Peyer's patch (tissue), 4 donors: ENCODE results near the gene CAMK2N1. TPM values are rescaled to one million over a fixed set of nuclear protein-coding genes. Genes with fewer than 3 reads are reported as not detected.

Experiments
- DNase-seq, 3 donors: peaks; one replicate each; pipeline ENCODE4 v3.0.0-alpha.2; 2017 to 2019
- H3K27ac ChIP-seq, 4 donors: fragments of 200-600 bp; sonication (generic); one replicate each; pipeline ENCODE4 v1.5.1; 2016 to 2019
- H3K27me3 ChIP-seq, 2 donors: fragments of 200-600 bp; sonication (generic); one replicate each; pipeline ENCODE4 v1.5.1; 2019
- H3K36me3 ChIP-seq, 3 donors: fragments of 200-600 bp; sonication (generic); one replicate each; pipeline ENCODE4 v1.5.1; 2016 to 2019
- H3K4me1 ChIP-seq, 4 donors: fragments of 200-600 bp; sonication (generic); one replicate each; pipeline ENCODE4 v1.5.1; 2016 to 2019
- H3K4me3 ChIP-seq, 4 donors: fragments of 200-600 bp; sonication (generic); 1 replicate in 3 of 4; 2 replicates in 1 of 4; pipeline ENCODE4 v1.5.1; 2016 to 2019; ENCODE audit warnings: mild to moderate bottlenecking in 1 of 4
- H3K9me3 ChIP-seq, 4 donors: fragments of 200-600 bp; sonication (generic); one replicate each; pipeline ENCODE4 v1.5.1; 2016 to 2019; ENCODE audit warnings: mild to moderate bottlenecking in 1 of 4
- POLR2A ChIP-seq, 2 donors: fragments of 450-650 bp; IDR thresholded peaks; one replicate each; pipeline ENCODE4 v1.5.1; 2017; ENCODE audit warnings: antibody characterized with exemption in 2 of 2, mild to moderate bottlenecking in 2 of 2, moderate library complexity in 2 of 2
- total RNA-seq, 4 donors: library from RNA; depleted of rRNA; stranded (reverse); fragments of >200 nt; gene quantifications; one replicate each; pipeline ENCODE4 v1.1.0, GENCODE V29; 2016
- TF ChIP-seq, protein P1 (sequence below), 6 experiments: fragments of 450-650 bp in 4 of 6; fragments of 200-600 bp in 2 of 6; sonication (generic) in 1 of 6; IDR thresholded peaks; one replicate each; pipeline ENCODE4 v1.5.1; 2017 to 2019; ENCODE audit warnings: antibody characterized with exemption in 6 of 6, mild to moderate bottlenecking in 3 of 6, moderate library complexity in 1 of 6

Gene CAMK2N1
- total RNA-seq, 4 donors from 2014 or later, result 18.2 to 89.7 (median 75.1) TPM

DNA sequence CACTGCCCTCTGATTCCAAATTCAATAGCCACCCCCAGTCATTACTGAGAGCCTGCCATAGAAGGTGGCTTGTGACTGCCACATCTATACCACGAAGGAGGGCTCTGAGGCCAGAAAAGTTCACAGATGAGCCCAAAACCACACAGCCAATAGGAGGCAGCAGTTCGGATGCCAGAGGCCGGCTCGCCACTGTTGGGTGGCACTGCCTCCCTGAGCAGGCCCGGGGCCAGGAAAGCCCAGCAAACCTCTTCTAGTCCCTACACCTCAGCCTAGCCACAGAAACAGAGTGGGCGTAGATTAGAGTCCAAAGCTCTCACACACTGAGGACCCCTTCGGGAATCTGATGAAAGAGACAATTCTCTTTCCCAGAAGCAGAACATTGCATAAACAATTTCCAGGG is 5.9 kb upstream of the CAMK2N1 start:
- Histone ChIP-seq H3K27me3 (no peaks in the 10 kb centered on the region), H3K4me1 (peaks cover 0 to 26% (median 6%) of the 10 kb centered on the region in 4 donors), H3K27ac (no peak overlapping the region), H3K4me3 (no peak overlapping the region), H3K36me3 (no peaks in the 10 kb centered on the region), H3K9me3 (no peaks in the 10 kb centered on the region)
- no peak for TF ChIP-seq POLR2A (IDR thresholded peaks at IDR 0.05)
- TF ChIP-seq, protein P1, sequence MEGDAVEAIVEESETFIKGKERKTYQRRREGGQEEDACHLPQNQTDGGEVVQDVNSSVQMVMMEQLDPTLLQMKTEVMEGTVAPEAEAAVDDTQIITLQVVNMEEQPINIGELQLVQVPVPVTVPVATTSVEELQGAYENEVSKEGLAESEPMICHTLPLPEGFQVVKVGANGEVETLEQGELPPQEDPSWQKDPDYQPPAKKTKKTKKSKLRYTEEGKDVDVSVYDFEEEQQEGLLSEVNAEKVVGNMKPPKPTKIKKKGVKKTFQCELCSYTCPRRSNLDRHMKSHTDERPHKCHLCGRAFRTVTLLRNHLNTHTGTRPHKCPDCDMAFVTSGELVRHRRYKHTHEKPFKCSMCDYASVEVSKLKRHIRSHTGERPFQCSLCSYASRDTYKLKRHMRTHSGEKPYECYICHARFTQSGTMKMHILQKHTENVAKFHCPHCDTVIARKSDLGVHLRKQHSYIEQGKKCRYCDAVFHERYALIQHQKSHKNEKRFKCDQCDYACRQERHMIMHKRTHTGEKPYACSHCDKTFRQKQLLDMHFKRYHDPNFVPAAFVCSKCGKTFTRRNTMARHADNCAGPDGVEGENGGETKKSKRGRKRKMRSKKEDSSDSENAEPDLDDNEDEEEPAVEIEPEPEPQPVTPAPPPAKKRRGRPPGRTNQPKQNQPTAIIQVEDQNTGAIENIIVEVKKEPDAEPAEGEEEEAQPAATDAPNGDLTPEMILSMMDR (IDR thresholded peaks at IDR 0.05), result no peak
- no peak for DNase-seq

DNA sequence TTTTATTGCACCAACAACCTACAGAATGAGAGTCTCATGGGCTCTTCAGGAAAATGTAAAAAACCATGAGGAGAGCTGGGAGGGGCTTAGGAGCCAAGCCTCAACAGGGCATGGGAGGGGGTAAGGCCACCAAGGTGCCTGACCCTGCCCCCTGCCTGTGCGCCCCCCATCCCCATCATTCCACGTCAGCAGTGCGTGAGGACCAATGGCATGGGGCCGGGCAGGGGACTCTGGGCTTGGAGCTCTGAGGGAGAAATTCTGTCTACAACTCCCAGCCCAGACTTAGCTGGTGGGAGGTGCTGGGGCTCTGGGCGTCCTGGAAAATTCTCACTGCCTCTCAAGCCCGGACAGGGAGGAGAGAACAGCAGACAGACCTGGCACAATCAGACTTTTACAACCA is 5.2 kb upstream of the CAMK2N1 start:
- Histone ChIP-seq H3K36me3 (no peaks in the 10 kb centered on the region), H3K27ac (no peak overlapping the region), H3K27me3 (no peaks in the 10 kb centered on the region), H3K4me1 (peaks cover 0 to 27% (median 10%) of the 10 kb centered on the region in 4 donors), H3K9me3 (no peaks in the 10 kb centered on the region), H3K4me3 (no peak overlapping the region)
- TF ChIP-seq, protein P1 (IDR thresholded peaks at IDR 0.05), result no peak
- DNase-seq, result no peak

DNA sequence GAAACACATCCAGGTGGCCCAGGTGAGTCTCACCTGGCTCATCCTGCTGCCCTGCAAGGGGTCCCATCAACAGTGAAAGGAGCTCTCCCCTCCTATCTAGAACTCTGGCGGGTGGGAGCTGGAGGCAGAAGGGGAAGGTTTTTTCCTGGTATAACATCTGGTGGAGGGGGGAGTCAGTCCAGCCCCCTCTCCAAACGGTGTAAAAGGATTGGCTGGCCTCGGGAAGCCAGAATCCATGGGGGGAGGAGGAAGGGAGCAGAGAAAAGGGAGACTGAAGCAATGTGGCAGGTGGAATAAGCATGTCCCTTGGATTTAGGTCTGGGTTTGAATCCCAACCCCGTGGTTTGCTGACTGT is 1.2 kb upstream of the CAMK2N1 start:
- TF ChIP-seq, protein P1 (IDR thresholded peaks at IDR 0.05), result no peak
- TF ChIP-seq POLR2A (IDR thresholded peaks at IDR 0.05), result no peak
- DNase-seq, result no peak
- no peaks in the 10 kb centered on the region for H3K27me3 ChIP-seq
- no peaks in the 10 kb centered on the region for H3K36me3 ChIP-seq
- H3K4me3 ChIP-seq, result peak overlapping the region in 3 of 4 donors; percentile 55 to 92 (median 74)
- H3K27ac ChIP-seq, result peak overlapping the region in 3 of 4 donors; percentile 90 to 100 (median 95)
- no peaks in the 10 kb centered on the region for H3K9me3 ChIP-seq
- H3K4me1 ChIP-seq, result peaks cover 0 to 37% (median 12%) of the 10 kb centered on the region in 4 donors

DNA sequence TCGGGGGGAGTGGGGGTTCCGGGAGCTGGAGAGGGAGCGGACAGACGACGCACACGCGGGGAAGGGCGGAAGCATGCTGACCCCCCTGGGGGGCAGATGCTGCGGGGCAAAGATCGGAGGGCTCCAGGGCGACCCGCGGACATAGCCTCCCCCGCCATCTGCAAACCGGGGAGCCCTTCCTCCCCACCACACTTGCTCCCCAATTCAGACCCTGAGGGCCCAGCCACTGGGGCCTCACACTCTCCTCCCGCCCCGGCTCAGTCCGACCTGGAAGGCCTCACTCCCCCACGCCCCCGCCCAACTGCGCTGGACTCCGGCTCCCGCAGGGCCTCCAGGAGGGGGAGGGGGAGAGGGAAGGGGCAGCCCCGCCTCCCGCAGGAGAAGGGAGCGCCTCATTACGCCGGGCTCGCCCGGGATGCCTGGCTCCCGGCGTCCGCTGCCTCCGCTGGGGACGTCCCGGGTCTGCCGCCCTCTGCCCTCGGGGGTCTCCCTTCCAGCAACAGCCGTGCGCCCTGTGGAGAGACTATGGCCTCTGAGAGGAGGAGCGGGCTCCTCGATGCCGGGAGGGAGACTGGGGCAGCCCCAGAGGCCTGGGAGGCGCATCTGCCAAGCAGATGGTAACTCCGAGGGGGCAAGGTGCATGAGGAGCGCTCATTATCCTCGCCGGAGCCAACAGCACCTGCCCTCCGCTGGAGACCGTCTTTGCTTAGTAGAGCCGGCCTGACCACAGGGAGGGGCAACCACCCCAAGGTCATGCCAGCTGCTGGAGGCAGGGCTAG is 636 bp upstream of the CAMK2N1 start:
- no peaks in the 10 kb centered on the region for H3K36me3 ChIP-seq
- H3K4me3 ChIP-seq, result peak overlapping the region; percentile 55 to 92 (median 70)
- H3K27me3 ChIP-seq, result no peaks in the 10 kb centered on the region
- peak in 2 of 3 donors; percentile 89 to 94 for DNase-seq
- H3K4me1 ChIP-seq, result peaks cover 0 to 43% (median 12%) of the 10 kb centered on the region in 4 donors
- TF ChIP-seq, protein P1 (IDR thresholded peaks at IDR 0.05), result peak in 1 of 6 experiments; percentile 7
- peak; percentile 62 to 65 for TF ChIP-seq POLR2A (IDR thresholded peaks at IDR 0.05)
- peak overlapping the region; percentile 55 to 100 (median 92) for H3K27ac ChIP-seq
- H3K9me3 ChIP-seq, result no peaks in the 10 kb centered on the region

DNA sequence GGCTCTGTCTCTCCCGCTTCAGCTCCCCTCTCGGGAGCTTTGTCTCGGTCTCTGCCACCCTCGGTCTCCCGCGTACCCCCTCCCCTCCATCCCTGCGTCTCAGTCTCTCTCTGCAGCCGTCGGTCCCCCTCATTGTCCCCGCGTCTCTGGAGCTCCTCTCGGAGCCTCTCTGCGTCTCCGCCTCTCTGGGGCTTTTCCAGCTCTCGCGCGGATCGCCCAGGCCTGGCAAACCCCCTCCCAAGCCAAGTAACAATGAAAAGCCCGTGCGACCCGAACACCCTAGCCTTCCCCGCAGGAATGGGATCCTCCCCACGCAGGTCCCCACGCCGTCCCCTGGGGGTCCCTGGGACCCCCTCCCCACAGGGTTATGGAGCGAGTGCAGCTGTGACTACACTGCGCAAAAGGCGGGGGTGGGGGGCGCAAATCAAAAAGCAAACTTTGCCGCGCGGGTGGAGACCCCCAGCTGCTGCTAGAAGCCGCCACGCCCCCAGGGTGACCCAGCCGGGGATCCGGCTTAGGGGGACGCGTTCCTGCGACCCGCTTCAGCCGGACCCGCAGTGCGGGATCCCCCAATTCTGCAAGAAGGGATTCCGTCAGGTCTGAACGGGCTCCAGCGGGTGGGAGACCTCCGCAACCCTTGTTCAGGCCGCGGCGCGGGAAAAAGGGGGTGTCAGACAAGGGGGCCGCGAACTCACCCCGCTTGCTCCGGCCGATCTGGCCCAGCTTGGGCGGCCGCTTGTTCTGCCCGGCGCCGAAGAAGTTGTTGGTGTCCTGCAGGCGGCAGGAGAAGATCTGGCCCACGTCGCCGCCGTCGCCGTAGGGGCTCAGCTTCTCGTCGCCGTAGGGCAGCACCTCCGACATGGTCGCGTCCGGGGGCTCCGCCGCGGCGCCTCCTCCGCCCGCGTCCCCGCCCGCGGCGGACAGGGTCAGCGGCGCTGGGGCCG is 1.2 kb downstream of the CAMK2N1 start:
- H3K27me3 ChIP-seq, result no peaks in the 10 kb centered on the region
- DNase-seq, result no peak
- H3K27ac ChIP-seq, result peak overlapping the region; percentile 31 to 100 (median 86)
- H3K4me3 ChIP-seq, result peak overlapping the region; percentile 55 to 92 (median 70)
- H3K36me3 ChIP-seq, result no peaks in the 10 kb centered on the region
- TF ChIP-seq POLR2A (IDR thresholded peaks at IDR 0.05), result no peak
- TF ChIP-seq, protein P1 (IDR thresholded peaks at IDR 0.05), result no peak
- H3K4me1 ChIP-seq, result peaks cover 0 to 58% (median 12%) of the 10 kb centered on the region in 4 donors
- no peaks in the 10 kb centered on the region for H3K9me3 ChIP-seq
